ENCODE data around the gene UPK1A. TPM values are rescaled to one million over a fixed set of nuclear protein-coding genes. Genes with fewer than 3 reads are reported as not detected.

The UPK1A gene
- total and polyA plus RNA-seq, 9 of the 15 experiments (the other 6 are each of a cell fraction or from before 2014, with no cell fraction given), result 0.06 to 0.13 TPM; not detected in 7

- TF ChIP-seq RAD51 (IDR thresholded peaks at IDR 0.05; ENCODE audit: borderline replicate concordance, low read depth) (no peak), ZNF408 (CRISPR knock-in tag; IDR thresholded peaks at IDR 0.05; ENCODE audit: low read depth) (no peak), HNRNPL (IDR thresholded peaks at IDR 0.05; ENCODE audit: low read depth, low read length) (no peak), ADNP (tag; IDR thresholded peaks at IDR 0.05) (no peak), TRIM28 (IDR thresholded peaks at IDR 0.05) (no peak), PTTG1 (tag; IDR thresholded peaks at IDR 0.05; ENCODE audit: low read depth) (no peak), E4F1 (CRISPR knock-in tag; IDR thresholded peaks at IDR 0.05; ENCODE audit: borderline replicate concordance) (no peak), SAFB2 (IDR thresholded peaks at IDR 0.05; ENCODE audit: borderline replicate concordance, low read depth, low read length, severe bottlenecking) (no peak), HDAC3 (IDR thresholded peaks at IDR 0.05; ENCODE audit: borderline replicate concordance, partially characterized antibody) (no peak), ASH1L (IDR thresholded peaks at IDR 0.05; ENCODE audit: borderline replicate concordance, low read depth, partially characterized antibody) (no peak), ZNF584 (CRISPR knock-in tag; IDR thresholded peaks at IDR 0.05; ENCODE audit: low read depth) (no peak), CEBPB (tag; IDR thresholded peaks at IDR 0.05) (no peak), MCM7 (IDR thresholded peaks at IDR 0.05) (no peak), CHD4 (IDR thresholded peaks at IDR 0.05; ENCODE audit: insufficient read depth, insufficient replicate concordance, low read depth, low read length, poor library complexity, severe bottlenecking) (no peak), ZNF124 (CRISPR knock-in tag; IDR thresholded peaks at IDR 0.05) (no peak), ZNF354B (CRISPR knock-in tag; IDR thresholded peaks at IDR 0.05) (no peak), GATAD2B (IDR thresholded peaks at IDR 0.05; ENCODE audit: borderline replicate concordance) (no peak), ZNF511 (CRISPR knock-in tag; IDR thresholded peaks at IDR 0.05) (no peak), PCBP1 (IDR thresholded peaks at IDR 0.05; ENCODE audit: low read depth, low read length, poor library complexity, severe bottlenecking) (peak; percentile 20), ESRRB (CRISPR knock-in tag; IDR thresholded peaks at IDR 0.05; ENCODE audit: borderline replicate concordance) (no peak), FOS (IDR thresholded peaks at IDR 0.05; ENCODE audit: extremely low read depth, insufficient read length) (no peak), E2F3 (CRISPR knock-in tag; IDR thresholded peaks at IDR 0.05) (no peak), HIVEP1 (CRISPR knock-in tag; IDR thresholded peaks at IDR 0.05) (no peak), HOXB6 (CRISPR knock-in tag; IDR thresholded peaks at IDR 0.05; ENCODE audit: borderline replicate concordance) (no peak)
- TF ChIP-seq, protein P1, sequence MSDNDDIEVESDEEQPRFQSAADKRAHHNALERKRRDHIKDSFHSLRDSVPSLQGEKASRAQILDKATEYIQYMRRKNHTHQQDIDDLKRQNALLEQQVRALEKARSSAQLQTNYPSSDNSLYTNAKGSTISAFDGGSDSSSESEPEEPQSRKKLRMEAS (CRISPR knock-in tag; IDR thresholded peaks at IDR 0.05), result no peak
- TF ChIP-seq, protein P2, sequence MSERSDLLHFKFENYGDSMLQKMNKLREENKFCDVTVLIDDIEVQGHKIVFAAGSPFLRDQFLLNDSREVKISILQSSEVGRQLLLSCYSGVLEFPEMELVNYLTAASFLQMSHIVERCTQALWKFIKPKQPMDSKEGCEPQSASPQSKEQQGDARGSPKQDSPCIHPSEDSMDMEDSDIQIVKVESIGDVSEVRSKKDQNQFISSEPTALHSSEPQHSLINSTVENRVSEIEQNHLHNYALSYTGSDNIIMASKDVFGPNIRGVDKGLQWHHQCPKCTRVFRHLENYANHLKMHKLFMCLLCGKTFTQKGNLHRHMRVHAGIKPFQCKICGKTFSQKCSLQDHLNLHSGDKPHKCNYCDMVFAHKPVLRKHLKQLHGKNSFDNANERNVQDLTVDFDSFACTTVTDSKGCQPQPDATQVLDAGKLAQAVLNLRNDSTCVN (CRISPR knock-in tag; IDR thresholded peaks at IDR 0.05), result no peak
Observed at GRCh38 chr19:35717665-35718344, 51.5 kb downstream of the UPK1A start, which contains the start of gene KMT2B (continued).

Data from K562 (cell line).